Osteoblast (primary cell): ENCODE results near the gene UNKL. TPM values are rescaled to one million over a fixed set of nuclear protein-coding genes. Genes with fewer than 3 reads are reported as not detected.

Source experiments
- DNase-seq: peaks from one replicate; pipeline ENCODE4 v3.0.0; 2011; ENCODE audit warnings: low spot score, mixed read lengths; ENCODE audit not compliant: insufficient read length; ENCODE audit errors: missing footprints
- H2AFZ ChIP-seq: 2 replicates; pipeline ENCODE4 v1.6.0; 2011; ENCODE audit warnings: mild to moderate bottlenecking, low read length
- H3K27ac ChIP-seq: 2 replicates; pipeline ENCODE4 v1.5.1; 2011; ENCODE audit warnings: mild to moderate bottlenecking, low read depth, low read length, moderate library complexity
- H3K27me3 ChIP-seq: 2 replicates; pipeline ENCODE4 v1.6.0; 2012; ENCODE audit warnings: mild to moderate bottlenecking, control low read depth, inconsistent platforms, low read length, moderate library complexity; ENCODE audit not compliant: insufficient read depth
- H3K36me3 ChIP-seq: 2 replicates; pipeline ENCODE4 v1.5.1; 2011; ENCODE audit warnings: mild to moderate bottlenecking, low read length, control low read depth, moderate library complexity; ENCODE audit not compliant: insufficient read depth
- H3K4me1 ChIP-seq: 2 replicates; pipeline ENCODE4 v1.5.1; 2011; ENCODE audit warnings: mild to moderate bottlenecking, low read length, control low read depth, moderate library complexity; ENCODE audit not compliant: insufficient read depth
- H3K4me2 ChIP-seq: 2 replicates; pipeline ENCODE4 v1.6.0; 2011; ENCODE audit warnings: mild to moderate bottlenecking, low read length; ENCODE audit not compliant: insufficient read depth
- H3K4me3 ChIP-seq: fragments of 200-600 bp; sonication (generic); 3 replicates; pipeline ENCODE4 v1.5.1; 2012; ENCODE audit warnings: mild to moderate bottlenecking, low read length, inconsistent platforms; ENCODE audit not compliant: insufficient read depth
- H3K79me2 ChIP-seq: 2 replicates; pipeline ENCODE4 v1.6.0; 2012; ENCODE audit warnings: mild to moderate bottlenecking, low read length, control low read depth, inconsistent platforms; ENCODE audit not compliant: insufficient read depth
- H3K9me3 ChIP-seq: 2 replicates; pipeline ENCODE4 v1.5.1; 2011; ENCODE audit warnings: low read depth, low read length, control low read depth
- H4K20me1 ChIP-seq: 2 replicates; pipeline ENCODE4 v1.6.0; 2012; ENCODE audit warnings: mild to moderate bottlenecking, low read length, control low read depth; ENCODE audit not compliant: insufficient read depth
- total RNA-seq: library from RNA; depleted of rRNA; stranded (reverse); fragments of >200 nt; gene quantifications from 2 replicates; pipeline ENCODE4 v1.2.3, GENCODE V29; 2012
- TF ChIP-seq, protein P1 (sequence below): IDR thresholded peaks from 2 replicates; pipeline ENCODE4 v1.5.1; 2011; ENCODE audit warnings: mild to moderate bottlenecking, low read depth, low read length, moderate library complexity; ENCODE audit errors: extremely low read depth

The UNKL gene
- total RNA-seq, 1 donor, result 10.1 TPM

- DNase-seq, result no peak
- H3K27ac ChIP-seq, result no peak overlapping the region
- no peak overlapping the region for H2AFZ ChIP-seq
- H3K4me2 ChIP-seq, result no peak overlapping the region
- TF ChIP-seq, protein P1, sequence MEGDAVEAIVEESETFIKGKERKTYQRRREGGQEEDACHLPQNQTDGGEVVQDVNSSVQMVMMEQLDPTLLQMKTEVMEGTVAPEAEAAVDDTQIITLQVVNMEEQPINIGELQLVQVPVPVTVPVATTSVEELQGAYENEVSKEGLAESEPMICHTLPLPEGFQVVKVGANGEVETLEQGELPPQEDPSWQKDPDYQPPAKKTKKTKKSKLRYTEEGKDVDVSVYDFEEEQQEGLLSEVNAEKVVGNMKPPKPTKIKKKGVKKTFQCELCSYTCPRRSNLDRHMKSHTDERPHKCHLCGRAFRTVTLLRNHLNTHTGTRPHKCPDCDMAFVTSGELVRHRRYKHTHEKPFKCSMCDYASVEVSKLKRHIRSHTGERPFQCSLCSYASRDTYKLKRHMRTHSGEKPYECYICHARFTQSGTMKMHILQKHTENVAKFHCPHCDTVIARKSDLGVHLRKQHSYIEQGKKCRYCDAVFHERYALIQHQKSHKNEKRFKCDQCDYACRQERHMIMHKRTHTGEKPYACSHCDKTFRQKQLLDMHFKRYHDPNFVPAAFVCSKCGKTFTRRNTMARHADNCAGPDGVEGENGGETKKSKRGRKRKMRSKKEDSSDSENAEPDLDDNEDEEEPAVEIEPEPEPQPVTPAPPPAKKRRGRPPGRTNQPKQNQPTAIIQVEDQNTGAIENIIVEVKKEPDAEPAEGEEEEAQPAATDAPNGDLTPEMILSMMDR, result no peak
- no peak overlapping the region for H3K4me3 ChIP-seq
- H3K27me3 ChIP-seq, result no peaks in the 10 kb centered on the region
- no peaks in the 10 kb centered on the region for H3K4me1 ChIP-seq
- H3K79me2 ChIP-seq, result peaks cover 53% of the 10 kb centered on the region
- peaks cover 57% of the 10 kb centered on the region for H4K20me1 ChIP-seq
- H3K36me3 ChIP-seq, result peaks cover 82% of the 10 kb centered on the region
- H3K9me3 ChIP-seq, result no peaks in the 10 kb centered on the region
Measured at GRCh38 chr16:1320097-1320496, 94.4 kb downstream of the UNKL start.

DNA sequence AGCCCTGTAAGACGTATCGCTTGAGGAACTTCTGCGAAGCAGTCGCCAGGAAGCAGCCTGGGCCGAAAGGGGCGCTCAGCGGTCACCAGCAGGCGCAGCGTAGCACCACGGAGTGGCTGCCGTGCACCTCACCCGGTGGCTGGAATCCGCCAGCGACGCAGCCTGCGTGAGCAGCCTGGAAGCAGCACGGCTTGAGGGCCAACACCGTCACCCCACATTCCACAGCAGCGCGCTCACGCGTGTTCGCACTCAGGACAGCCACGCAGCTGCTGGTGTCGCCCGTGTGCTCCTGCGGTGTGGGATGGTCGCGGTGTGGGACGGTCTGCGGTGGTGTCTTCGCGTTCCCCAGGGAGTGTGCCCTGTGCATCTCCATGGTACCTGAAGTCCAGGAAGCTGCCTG is 95.5 kb downstream of the UNKL start:
- Histone ChIP-seq H3K4me2 (no peak overlapping the region), H3K4me3 (no peak overlapping the region), H3K36me3 (peaks cover 80% of the 10 kb centered on the region), H3K4me1 (no peaks in the 10 kb centered on the region), H2AFZ (no peak overlapping the region), H4K20me1 (peaks cover 64% of the 10 kb centered on the region), H3K9me3 (no peaks in the 10 kb centered on the region), H3K79me2 (peaks cover 64% of the 10 kb centered on the region), H3K27ac (no peak overlapping the region), H3K27me3 (no peaks in the 10 kb centered on the region)
- TF ChIP-seq, protein P1, result no peak
- DNase-seq, result peak; percentile 58

DNA sequence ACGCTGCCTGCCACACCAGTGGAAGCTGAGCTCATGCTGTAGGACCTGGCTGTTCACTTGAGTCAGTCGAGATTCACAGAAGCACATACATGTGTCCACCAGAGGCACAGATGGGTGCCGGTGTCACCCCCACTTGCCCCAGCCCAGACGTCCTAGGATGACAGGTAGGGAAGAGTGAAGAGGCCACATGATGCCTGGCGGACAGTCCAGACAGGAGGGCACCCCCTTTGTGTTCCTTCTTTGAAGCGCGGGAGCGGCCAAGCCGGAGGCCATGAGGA is 96.3 kb downstream of the UNKL start:
- Histone ChIP-seq H2AFZ (no peak overlapping the region), H3K4me3 (no peak overlapping the region), H3K27ac (no peak overlapping the region), H4K20me1 (peaks cover 64% of the 10 kb centered on the region), H3K36me3 (peaks cover 75% of the 10 kb centered on the region), H3K79me2 (peaks cover 72% of the 10 kb centered on the region), H3K9me3 (no peaks in the 10 kb centered on the region), H3K4me1 (no peaks in the 10 kb centered on the region), H3K27me3 (no peaks in the 10 kb centered on the region), H3K4me2 (no peak overlapping the region)
- DNase-seq, result peak; percentile 76
- TF ChIP-seq, protein P1, result no peak

DNA sequence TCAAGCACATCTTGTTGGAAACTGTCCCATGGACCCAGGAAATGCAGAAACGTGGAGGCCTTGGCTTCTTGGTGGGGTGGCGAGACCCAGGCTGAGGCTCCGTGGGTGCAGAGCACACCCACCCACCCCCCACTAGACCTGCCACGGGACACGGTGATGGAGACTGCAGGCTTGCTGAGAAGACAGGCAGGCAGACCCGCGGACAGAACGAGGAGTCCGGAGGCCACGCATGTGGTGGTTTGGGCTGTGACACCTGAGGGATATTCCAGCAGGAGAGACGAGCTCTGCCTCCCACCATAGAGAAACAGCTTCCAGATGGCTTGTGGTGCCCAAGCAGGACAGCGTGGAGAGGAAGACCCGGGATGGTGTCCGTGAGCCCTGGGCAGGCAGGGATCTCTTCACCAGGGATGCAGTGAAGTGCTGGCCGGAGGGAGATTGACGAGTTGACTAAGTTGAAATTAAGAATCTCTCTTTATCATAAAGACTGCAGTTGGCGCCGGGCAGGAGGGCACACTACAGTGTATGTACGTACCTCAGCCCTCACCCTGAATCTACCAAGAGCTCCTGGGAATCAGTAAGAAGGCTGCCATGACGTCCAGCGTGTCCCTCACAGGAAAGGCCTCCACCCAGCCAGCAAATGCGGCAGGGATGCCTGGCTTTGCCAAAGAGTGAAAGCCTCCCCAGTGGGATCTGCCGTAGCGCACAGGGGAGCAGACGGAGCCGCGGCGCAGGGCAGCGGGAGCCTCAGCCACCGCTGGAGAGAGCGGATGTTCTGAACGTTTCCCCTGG is 96.8 kb downstream of the UNKL start:
- H3K4me1 ChIP-seq, result peaks cover under 1% of the 10 kb centered on the region
- no peaks in the 10 kb centered on the region for H3K27me3 ChIP-seq
- H3K4me2 ChIP-seq, result no peak overlapping the region
- no peaks in the 10 kb centered on the region for H3K9me3 ChIP-seq
- peaks cover 78% of the 10 kb centered on the region for H3K79me2 ChIP-seq
- peaks cover 67% of the 10 kb centered on the region for H4K20me1 ChIP-seq
- no peak overlapping the region for H2AFZ ChIP-seq
- peak; percentile 73 for DNase-seq
- no peak overlapping the region for H3K4me3 ChIP-seq
- H3K27ac ChIP-seq, result no peak overlapping the region
- H3K36me3 ChIP-seq, result peaks cover 74% of the 10 kb centered on the region
- TF ChIP-seq, protein P1, result no peak
